ENCODE data around the gene PIH1D2. TPM values are rescaled to one million over a fixed set of nuclear protein-coding genes. Genes with fewer than 3 reads are reported as not detected.
"Not testable (repeated sequence)": the region's sequence is repeated elsewhere in the genome, so short reads cannot be mapped to it uniquely, and the experiment has no call there.

The PIH1D2 gene
- polyA plus RNA-seq, 3 donors from 2014 or later, result not detected

DNA sequence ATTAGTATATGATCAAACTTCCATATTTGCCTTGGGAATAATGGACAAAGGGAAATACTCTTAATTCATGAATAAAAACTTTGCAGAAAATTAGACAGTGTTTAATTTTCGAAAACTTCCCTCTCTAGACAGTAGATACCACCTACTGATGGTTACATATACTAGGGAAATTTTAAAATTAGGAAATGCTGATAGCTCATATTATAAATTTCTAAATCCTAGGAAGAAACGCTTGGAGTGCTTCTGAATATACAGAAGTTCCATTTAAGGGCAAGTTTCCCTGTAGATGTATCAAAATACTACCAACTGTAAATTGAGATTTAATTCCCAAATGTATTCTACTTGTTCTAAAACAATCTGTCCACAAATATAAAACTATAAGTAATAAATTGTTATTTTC lies 21.5 kb upstream of the PIH1D2 start:
- H3K4me1 Mint-ChIP-seq; H3K27ac Mint-ChIP-seq; DNase-seq; H3K9me3 Mint-ChIP-seq; H3K4me3 Mint-ChIP-seq; H3K27me3 Mint-ChIP-seq (ENCODE audit: low read depth in 3 of 3): not testable (repeated sequence)
- peaks cover 29 to 45% (median 37%) of the 10 kb centered on the region in 3 donors for H3K36me3 Mint-ChIP-seq

DNA sequence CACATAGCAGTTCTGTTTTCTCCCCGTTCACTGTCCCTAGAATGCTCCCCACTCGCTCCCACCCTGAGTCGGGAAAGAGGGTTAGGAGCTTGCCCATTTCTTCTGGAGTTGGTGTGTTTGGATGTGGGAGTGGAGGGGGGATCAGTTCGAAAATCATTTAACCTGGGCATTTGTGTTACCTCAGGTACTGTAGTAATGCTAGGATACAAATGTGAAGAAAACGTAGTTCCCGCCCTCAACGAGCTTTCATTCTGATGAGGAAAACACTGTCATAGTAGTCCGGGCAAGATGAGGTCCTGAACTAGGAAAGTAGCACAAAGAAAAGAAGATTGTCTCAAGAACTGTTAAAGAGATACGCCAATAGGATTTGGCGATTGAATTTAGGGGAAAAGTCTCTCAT lies 13.4 kb upstream of the PIH1D2 start:
- Mint-ChIP-seq H3K27me3 (ENCODE audit: low read depth in 3 of 3) (peaks cover 10 to 13% (median 11%) of the 10 kb centered on the region in 3 donors), H3K36me3 (peaks cover 23 to 55% (median 43%) of the 10 kb centered on the region in 3 donors), H3K9me3 (no peaks in the 10 kb centered on the region), H3K27ac (peak overlapping the region; percentile 92 to 99 (median 98)), H3K4me3 (peak overlapping the region; percentile 92 to 100 (median 99)), H3K4me1 (peaks cover 47 to 59% of the 10 kb centered on the region in 2 donors)
- DNase-seq, result no peak

DNA sequence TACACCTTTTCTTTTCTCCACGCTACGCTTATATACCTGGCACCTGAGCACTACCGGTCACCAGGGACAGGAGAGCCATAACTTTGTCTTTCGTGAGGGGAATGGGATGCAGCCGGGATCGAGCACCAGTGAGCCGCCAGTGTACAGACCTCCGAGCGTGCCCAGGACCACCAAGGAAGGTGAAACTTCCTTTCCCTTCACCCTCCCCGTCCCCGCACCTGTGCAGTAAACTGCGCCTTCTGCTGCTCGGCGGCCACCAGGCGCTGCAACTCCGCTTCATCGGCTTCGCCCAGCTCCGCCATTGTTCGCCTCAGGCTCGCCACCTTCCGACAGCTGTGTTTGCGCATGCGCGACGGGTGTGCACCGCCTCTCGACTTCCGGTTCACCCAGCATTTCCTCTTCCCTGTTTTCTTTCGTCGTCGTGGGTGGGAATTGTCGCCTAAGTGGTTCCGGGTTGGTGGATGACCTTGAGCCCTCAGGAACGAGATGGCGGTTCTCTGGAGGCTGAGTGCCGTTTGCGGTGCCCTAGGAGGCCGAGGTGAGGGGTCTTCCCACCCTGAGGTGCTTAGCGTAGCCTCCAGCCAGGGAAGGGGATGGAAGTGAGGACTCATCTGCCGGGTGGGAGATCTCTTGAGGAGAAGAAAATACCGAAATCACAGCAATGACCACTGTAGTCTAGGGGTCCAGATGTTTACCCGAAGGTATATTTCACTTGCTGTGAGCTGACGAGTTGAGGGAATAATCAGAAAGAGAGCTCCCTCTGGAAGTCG lies 12.8 kb upstream of the PIH1D2 start, which contains the start of the genes SDHD and TIMM8B:
TSS of gene SDHD (plus strand) at position 452 of the 770 bp plus-strand sequence. CDS start at position 487, 35 bp downstream.
TSS of gene TIMM8B (minus strand) at position 335 of the 770 bp plus-strand sequence. CDS start at position 302, 33 bp downstream.
- peaks cover 10 to 13% (median 11%) of the 10 kb centered on the region in 3 donors for H3K27me3 Mint-ChIP-seq (ENCODE audit: low read depth in 3 of 3)
- peak within 1 kb of the TSS; percentile 92 to 99 (median 98) for H3K27ac Mint-ChIP-seq
- H3K4me1 Mint-ChIP-seq, result peaks cover 47 to 59% of the 10 kb centered on the region in 2 donors
- H3K4me3 Mint-ChIP-seq, result peak within 1 kb of the TSS; percentile 92 to 100 (median 99)
- peaks cover 24 to 49% (median 40%) of the 10 kb centered on the region in 3 donors for H3K36me3 Mint-ChIP-seq
- no peaks in the 10 kb centered on the region for H3K9me3 Mint-ChIP-seq
- DNase-seq, result peak; percentile 97 to 98 (median 97)

DNA sequence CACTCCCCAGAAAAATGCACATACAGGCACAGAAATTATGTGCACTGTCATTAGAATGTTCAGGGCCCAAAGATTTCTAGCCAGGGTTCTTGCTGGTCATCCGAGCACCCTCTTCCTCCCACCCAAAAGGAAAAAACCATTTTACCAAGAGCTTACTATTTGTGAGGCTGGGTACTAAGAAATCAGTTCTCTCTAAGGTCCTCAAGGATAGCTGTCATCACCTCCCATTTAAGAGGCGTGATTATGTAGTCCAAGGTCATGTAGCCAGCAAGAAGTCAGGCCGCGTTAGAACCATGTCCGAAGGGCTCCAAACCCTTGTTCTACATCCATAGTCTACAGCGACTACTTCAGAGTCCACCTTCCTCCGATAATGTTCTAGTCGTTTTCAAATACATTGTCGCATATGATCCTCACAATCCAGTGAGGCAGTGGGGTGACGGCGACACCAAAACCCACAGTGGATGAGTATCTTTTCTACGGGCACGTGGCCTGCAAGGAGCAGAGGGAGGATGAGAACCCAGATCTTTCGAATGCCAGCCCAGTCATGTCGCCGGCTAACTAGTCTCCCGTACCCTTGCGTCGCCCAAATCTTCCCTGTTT lies 12.1 kb upstream of the PIH1D2 start:
- Mint-ChIP-seq H3K36me3 (peaks cover 20 to 43% (median 35%) of the 10 kb centered on the region in 3 donors), H3K4me1 (peaks cover 47 to 53% of the 10 kb centered on the region in 2 donors)
- no peak for DNase-seq

DNA sequence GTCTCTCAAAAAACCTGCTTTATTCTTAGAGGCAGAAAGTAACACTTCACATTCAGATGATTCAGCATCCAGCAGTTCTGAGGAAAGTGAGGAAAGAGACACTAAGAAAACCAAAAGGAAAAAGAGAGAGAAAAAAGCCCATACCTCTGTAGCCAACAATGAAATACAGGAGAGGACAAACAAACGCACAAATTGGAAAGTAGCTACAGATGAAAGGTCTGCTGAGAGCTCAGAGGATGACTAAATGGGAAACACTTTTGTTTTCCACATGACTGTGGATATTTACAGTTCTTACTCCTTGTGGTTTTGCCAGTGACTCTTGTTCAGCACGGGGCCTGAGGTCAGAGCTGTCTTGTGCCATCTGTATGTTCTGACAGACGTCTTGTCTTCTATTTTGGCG lies 8.9 kb upstream of the PIH1D2 start:
- Mint-ChIP-seq H3K27me3 (ENCODE audit: low read depth in 3 of 3) (peaks cover 9 to 13% (median 10%) of the 10 kb centered on the region in 3 donors), H3K36me3 (peaks cover 10 to 36% (median 23%) of the 10 kb centered on the region in 3 donors), H3K4me3 (no peak overlapping the region), H3K9me3 (no peaks in the 10 kb centered on the region), H3K4me1 (peaks cover 29 to 31% of the 10 kb centered on the region in 2 donors), H3K27ac (peak overlapping the region in 2 of 6 donors; percentile 10 to 67)
- no peak for DNase-seq

More for the DNA sequence above, 12.1 kb upstream of the PIH1D2 start:
- Mint-ChIP-seq H3K27me3 (ENCODE audit: low read depth in 3 of 3) (peaks cover 10 to 13% (median 11%) of the 10 kb centered on the region in 3 donors), H3K9me3 (no peaks in the 10 kb centered on the region), H3K4me3 (peak overlapping the region; percentile 92 to 100 (median 99)), H3K27ac (peak overlapping the region; percentile 92 to 99 (median 98))

DNA sequence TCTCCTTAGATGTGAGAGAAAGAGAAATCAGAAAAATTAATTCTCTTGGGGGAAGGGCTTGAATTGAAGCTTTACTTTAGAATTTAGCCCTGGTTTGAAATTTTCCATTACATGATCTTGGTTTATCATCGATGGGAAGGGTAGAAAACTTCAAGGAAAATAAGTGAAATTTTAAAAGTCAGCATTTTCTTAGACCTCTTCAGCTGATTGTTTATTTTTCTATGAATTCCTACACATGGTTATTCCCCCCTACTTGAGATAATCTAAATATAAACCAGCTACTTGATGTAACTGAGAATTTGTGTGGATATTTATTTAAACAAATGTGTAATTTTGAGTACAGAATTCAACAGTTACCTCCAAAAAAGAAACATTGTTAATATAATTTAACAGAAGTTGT lies 10.9 kb downstream of the PIH1D2 start:
- H3K36me3 Mint-ChIP-seq, result peaks cover 4 to 26% (median 20%) of the 10 kb centered on the region in 3 donors
- no peak overlapping the region for H3K27ac Mint-ChIP-seq
- H3K4me3 Mint-ChIP-seq, result no peak overlapping the region
- no peaks in the 10 kb centered on the region for H3K4me1 Mint-ChIP-seq
- no peak for DNase-seq
- H3K9me3 Mint-ChIP-seq, result no peaks in the 10 kb centered on the region
- H3K27me3 Mint-ChIP-seq (ENCODE audit: low read depth in 3 of 3), result peaks cover 0 to 4% (median 0%) of the 10 kb centered on the region in 3 donors

DNA sequence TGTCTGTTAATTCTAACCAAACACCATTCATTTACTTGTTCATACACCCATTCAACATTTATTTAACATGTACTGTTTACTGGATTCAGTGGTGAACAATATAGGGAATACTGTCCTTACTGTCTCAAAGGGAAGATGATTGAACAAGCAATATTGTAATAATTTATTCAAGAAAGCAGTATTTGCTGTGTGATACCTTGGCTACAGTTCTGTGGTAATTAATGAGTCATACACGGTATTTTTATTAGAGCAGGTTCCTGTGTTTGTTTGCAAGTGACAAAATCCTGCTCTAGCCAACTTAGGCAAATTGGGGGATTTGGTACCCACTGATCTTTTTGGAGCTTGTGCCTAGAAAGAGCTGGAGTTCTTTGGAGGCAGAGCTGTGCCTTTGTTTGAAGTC lies 15.7 kb downstream of the PIH1D2 start:
- H3K36me3 Mint-ChIP-seq, result peaks cover 13 to 47% (median 26%) of the 10 kb centered on the region in 3 donors

DNA sequence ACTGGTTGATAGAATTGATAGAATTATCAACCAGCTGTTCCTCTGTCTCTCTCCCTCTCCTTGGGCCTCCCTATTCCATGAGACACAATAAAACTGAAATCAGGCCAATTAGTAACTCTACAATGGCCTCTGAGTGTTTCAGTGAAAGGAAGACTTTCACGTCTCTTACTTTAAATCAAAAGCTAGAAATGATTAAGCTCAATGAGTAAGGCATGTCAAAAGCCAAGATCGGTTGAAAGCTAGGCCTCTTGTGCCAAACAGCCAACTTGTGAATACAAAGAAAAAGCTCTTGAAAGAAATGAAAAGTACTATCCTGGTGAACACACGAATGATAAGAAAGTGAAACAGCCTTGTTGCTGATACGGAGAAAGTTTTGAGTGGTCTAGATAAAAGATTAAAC lies 16.6 kb downstream of the PIH1D2 start:
- no peak for DNase-seq

More for the DNA sequence above, 15.7 kb downstream of the PIH1D2 start:
- Mint-ChIP-seq H3K4me3 (no peak overlapping the region), H3K9me3 (no peaks in the 10 kb centered on the region), H3K27ac (no peak overlapping the region), H3K4me1 (no peaks in the 10 kb centered on the region), H3K27me3 (ENCODE audit: low read depth in 3 of 3) (no peaks in the 10 kb centered on the region)
- DNase-seq, result no peak

DNA sequence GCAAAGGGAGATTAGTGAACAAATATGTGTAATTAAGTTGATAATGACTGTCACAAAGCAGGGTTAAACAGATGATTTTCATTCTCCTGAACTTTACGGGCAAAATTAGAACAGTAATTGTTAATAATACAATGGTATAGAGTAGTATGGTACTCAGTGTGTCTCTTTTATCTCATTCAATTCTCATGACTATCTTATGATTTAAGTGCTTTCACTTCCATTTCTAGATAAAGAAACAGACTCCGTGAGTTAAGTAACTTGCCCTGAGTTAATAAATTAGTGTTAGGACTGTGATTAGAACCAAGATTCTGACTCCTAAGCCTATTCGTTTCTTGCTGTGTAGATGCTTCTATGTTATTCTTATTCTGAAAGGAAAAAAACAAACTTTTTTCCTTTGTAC lies 22.0 kb downstream of the PIH1D2 start:
- Mint-ChIP-seq H3K27me3 (ENCODE audit: low read depth in 3 of 3) (no peaks in the 10 kb centered on the region), H3K4me1 (no peaks in the 10 kb centered on the region), H3K36me3 (peaks cover 26 to 57% (median 38%) of the 10 kb centered on the region in 3 donors), H3K9me3 (no peaks in the 10 kb centered on the region), H3K4me3 (no peak overlapping the region), H3K27ac (no peak overlapping the region)
- DNase-seq, result no peak

More for the DNA sequence above, 16.6 kb downstream of the PIH1D2 start:
- Mint-ChIP-seq H3K27me3 (ENCODE audit: low read depth in 3 of 3) (no peaks in the 10 kb centered on the region), H3K36me3 (peaks cover 15 to 47% (median 27%) of the 10 kb centered on the region in 3 donors), H3K4me1 (no peaks in the 10 kb centered on the region), H3K9me3 (no peaks in the 10 kb centered on the region), H3K27ac (peak overlapping the region in 1 of 6 donors; percentile 5), H3K4me3 (no peak overlapping the region)

DNA sequence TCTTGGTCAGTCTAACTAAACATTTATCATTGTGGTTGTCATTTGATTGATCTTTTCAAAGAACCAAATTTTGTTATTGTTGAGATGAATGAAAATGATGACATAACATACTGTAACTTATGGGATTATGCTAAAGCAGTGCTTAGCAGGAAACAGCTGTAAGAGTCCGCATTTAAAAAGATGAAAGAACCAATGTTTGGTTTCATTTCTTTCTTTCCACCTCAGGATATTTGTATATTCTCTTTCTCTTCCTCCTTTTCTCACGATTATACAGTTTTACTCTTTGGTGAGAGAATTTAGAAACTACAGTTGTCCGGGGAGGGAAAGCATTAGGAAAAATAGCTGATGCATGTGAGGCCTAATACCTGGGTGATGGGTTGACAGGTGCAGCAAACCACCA lies 23.1 kb downstream of the PIH1D2 start:
- Mint-ChIP-seq H3K27me3 (ENCODE audit: low read depth in 3 of 3) (no peaks in the 10 kb centered on the region), H3K4me3 (no peak overlapping the region), H3K27ac (no peak overlapping the region), H3K4me1 (no peaks in the 10 kb centered on the region), H3K9me3 (no peaks in the 10 kb centered on the region), H3K36me3 (peaks cover 29 to 62% (median 45%) of the 10 kb centered on the region in 3 donors)
- DNase-seq, result no peak

DNA sequence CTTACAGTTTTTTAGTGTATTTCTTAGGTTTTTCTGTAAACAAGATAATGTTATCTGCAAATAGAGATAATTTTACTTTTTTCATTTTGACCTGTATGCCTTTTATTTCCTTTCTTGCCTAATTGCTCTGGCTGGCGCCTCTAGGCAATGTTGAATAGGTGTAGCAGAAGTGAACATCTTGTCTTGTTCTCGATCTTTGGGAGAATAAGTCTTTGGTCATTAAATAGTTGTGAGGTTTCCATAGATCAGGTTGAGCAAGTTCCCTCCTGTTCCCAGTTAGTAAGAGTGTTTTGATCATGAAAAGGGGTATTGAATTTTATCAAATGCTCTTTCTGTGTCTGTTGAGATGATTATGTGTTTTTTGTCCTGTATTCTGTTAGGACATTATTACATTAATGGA lies 24.0 kb downstream of the PIH1D2 start:
- peak overlapping the region in 1 of 6 donors; percentile 34 for H3K27ac Mint-ChIP-seq
- no peak for DNase-seq
- H3K27me3 Mint-ChIP-seq (ENCODE audit: low read depth in 3 of 3), result no peaks in the 10 kb centered on the region
- H3K36me3 Mint-ChIP-seq, result peaks cover 26 to 68% (median 42%) of the 10 kb centered on the region in 3 donors
- H3K4me3 Mint-ChIP-seq, result no peak overlapping the region
- no peaks in the 10 kb centered on the region for H3K4me1 Mint-ChIP-seq
- no peaks in the 10 kb centered on the region for H3K9me3 Mint-ChIP-seq

DNA sequence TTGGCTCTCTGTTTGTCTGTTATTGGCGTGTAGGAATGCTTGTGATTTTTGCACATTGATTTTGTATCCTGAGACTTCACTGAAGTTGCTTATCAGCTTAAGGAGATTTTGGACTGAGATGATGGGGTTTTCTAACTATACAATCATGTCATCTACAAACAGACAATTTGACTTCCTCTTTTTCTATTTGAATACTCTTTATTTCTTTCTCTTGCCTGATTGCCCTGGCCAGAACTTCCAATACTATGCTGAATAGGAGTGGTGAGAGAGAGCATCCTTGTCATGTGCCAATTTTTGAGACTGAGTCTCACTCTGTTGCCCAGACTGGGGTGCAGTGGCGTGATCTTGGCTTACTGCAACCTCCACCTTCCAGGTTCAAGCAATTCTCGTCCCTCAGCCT lies 25.6 kb downstream of the PIH1D2 start:
- H3K4me3 Mint-ChIP-seq; DNase-seq; H3K4me1 Mint-ChIP-seq; H3K27ac Mint-ChIP-seq; H3K9me3 Mint-ChIP-seq; H3K27me3 Mint-ChIP-seq (ENCODE audit: low read depth in 3 of 3): not testable (repeated sequence)
- H3K36me3 Mint-ChIP-seq, result peaks cover 26 to 70% (median 42%) of the 10 kb centered on the region in 3 donors

DNA sequence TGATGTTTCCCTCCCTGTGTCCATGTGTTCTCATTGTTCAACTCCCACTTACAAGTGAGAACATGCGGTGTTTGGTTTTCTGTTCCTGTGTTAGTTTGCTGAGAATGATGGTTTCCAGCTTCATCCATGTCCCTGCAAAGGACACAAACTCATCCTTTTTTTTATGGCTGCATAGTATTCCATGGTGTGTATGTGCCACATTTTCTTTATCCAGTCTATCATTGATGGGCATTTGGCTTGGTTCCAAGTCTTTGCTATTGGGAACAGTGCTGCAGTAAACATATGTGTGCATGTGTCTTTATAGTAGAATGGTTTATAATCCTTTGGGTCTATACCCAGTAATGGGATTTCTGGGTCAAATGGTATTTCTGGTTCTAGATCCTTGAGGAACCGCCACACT lies 27.2 kb downstream of the PIH1D2 start:
- H3K27ac Mint-ChIP-seq; DNase-seq; H3K9me3 Mint-ChIP-seq; H3K27me3 Mint-ChIP-seq (ENCODE audit: low read depth in 3 of 3); H3K4me3 Mint-ChIP-seq: not testable (repeated sequence)
- peaks cover 2 to 10% of the 10 kb centered on the region in 2 donors for H3K4me1 Mint-ChIP-seq
- H3K36me3 Mint-ChIP-seq, result peaks cover 21 to 64% (median 30%) of the 10 kb centered on the region in 3 donors

DNA sequence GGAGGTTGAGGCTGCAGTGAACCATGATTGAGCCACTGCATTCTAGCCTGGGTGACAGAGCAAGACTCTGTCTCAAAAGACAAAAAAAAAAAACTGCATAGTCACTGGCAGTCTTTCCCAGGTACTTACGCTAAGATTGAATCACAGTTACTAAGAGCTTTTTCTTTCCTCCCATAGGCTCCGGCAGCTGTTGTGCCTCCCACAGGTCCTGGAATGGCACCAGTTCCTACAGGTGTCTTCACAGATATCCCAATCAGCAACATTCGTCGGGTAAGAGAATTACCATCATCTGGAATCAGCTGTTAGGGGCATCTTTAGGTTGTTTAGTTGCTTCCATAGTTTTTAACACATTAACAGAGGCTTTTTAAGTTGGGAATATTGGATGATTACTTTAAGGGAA lies 28.9 kb downstream of the PIH1D2 start:
- peaks cover 2 to 16% of the 10 kb centered on the region in 2 donors for H3K4me1 Mint-ChIP-seq
- H3K36me3 Mint-ChIP-seq, result peaks cover 17 to 57% (median 29%) of the 10 kb centered on the region in 3 donors
- H3K4me3 Mint-ChIP-seq, result no peak overlapping the region
- no peak overlapping the region for H3K27ac Mint-ChIP-seq
- H3K27me3 Mint-ChIP-seq (ENCODE audit: low read depth in 3 of 3), result no peaks in the 10 kb centered on the region
- no peaks in the 10 kb centered on the region for H3K9me3 Mint-ChIP-seq
- no peak for DNase-seq

Measured in immature natural killer cell (primary cell).